Stimulated activated effector memory CD8-positive, alpha-beta T cell treated with anti-CD3 and anti-CD28 coated beads, Interleukin-12 subunit alpha, Interleukin-12 subunit beta, amount 100 ng/mL, for 72 hours (primary cell): ENCODE measurements around the gene ABI1.
"Not testable (repeated sequence)": the region's sequence is repeated elsewhere in the genome, so short reads cannot be mapped to it uniquely, and the experiment has no call there.

Source experiments
- ATAC-seq: fragments of 150-1000 bp; cut with Tn5 transposase; 2 replicates; pipeline ENCODE4 v1.10.0; 2021
- DNase-seq, 2 donors: peaks; one replicate each; pipeline ENCODE4 v3.0.0; 2021 to 2022; ENCODE audit warnings: low spot score in 2 of 2
- H3K27ac Mint-ChIP-seq: one replicate; pipeline ENCODE4 v1.8.0; 2022; ENCODE audit warnings: mild to moderate bottlenecking, mixed read lengths
- H3K36me3 Mint-ChIP-seq: one replicate; pipeline ENCODE4 v1.8.0; 2022; ENCODE audit warnings: mild to moderate bottlenecking, mixed read lengths
- H3K4me1 Mint-ChIP-seq: one replicate; pipeline ENCODE4 v1.8.0; 2022; ENCODE audit warnings: mixed read lengths
- H3K4me3 Mint-ChIP-seq: one replicate; pipeline ENCODE4 v1.8.0; 2022; ENCODE audit warnings: mild to moderate bottlenecking, mixed read lengths
- H3K9me3 Mint-ChIP-seq: one replicate; pipeline ENCODE4 v1.8.0; 2022; ENCODE audit warnings: mixed read lengths

Gene ABI1

DNA sequence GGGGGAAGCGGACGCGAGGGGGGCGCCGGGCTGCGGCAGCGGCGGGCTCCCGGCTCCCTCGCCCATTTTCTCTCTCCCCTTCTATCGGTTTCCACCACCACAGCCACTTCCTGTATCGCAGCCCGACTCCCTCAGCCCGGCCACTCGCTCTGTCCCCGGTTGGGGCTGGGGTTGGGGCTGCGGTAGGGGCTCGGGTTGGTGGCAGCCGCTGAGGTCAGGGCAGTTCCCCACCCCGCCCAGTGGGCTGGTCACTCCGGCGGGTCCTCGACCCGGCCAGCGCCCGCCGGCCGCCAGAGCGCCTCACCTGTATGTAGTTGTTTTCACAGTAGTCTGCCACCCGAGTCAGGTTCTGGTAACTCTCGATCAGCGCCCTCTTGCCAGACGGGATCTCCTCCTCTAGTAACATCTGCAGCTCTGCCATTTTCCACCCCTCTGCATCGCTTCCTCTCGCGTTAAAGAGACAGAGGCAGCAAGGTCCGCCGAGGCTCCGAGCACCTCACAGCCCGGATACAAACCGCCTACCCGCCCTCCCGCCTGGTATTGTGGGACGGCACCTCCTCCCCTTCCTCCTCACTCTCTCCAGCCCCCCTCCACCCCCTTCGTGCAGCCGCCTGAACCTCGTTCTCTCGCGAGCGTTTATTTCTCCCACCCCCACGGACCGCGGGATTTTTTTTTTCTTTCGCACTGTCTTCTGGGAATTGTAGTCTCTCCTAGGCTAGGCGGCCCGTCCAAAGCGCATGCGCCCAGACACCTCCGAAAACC is at the start of gene ABI1:
TSS of gene ABI1 (minus strand) at position 516 of the 762 bp plus-strand sequence. CDS start at position 421, 95 bp downstream.
- Mint-ChIP-seq H3K27ac (peak within 1 kb of the TSS; percentile 96), H3K9me3 (no peaks in the 10 kb centered on the region), H3K36me3 (peaks cover 36% of the 10 kb centered on the region), H3K4me3 (peak within 1 kb of the TSS; percentile 85), H3K4me1 (peaks cover 23% of the 10 kb centered on the region)
- DNase-seq (peak; percentile 93 to 97), ATAC-seq (peak; percentile 93)

DNA sequence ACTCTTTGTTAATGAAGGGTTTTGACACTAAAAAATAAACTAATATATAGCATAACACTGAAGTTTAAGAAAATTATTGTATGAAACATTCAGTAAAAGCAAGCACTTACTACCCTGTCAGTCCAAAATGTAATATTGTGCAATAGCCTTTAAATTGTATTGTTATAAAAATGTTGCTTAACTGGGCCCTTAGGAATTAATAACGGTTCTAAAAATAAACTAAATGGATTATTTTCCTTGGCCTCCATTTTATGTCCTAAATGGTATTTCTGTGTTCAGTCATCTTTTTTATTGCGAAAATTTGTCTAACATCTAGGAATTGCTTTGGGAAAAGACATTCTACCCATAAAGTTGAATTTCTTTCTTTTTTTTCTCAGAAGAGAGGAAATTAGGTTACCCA is 49.0 kb upstream of the ABI1 start:
- no peak for ATAC-seq
- Mint-ChIP-seq H3K36me3 (no peaks in the 10 kb centered on the region), H3K27ac (no peak overlapping the region), H3K4me3 (no peak overlapping the region), H3K9me3 (no peaks in the 10 kb centered on the region), H3K4me1 (no peaks in the 10 kb centered on the region)
- no peak for DNase-seq

DNA sequence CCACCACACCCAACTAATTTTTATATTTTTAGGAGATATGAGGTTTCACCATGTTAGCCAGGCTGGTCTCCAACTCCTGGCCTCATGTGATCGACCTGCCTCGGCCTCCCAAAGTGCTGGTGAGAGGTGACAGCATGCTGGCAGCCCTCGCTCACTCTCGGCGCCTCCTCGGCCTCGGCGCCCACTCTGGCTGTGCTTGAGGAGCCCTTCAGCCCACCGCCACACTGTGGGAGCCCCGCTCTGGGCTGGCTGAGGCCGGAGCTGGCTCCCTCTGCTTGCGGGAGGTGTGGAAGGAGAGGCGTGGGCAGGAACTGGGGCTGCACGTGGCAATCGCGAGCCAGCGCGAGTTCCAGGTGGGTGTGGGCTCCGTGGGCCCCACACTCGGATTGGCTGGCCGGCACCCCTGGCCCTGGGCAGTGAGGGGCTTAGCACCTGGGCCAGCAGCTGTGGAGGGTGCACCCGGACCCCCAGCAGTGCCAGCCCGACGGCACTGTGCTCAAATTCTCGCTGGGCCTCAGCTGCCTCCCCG is 44.6 kb upstream of the ABI1 start:
- H3K4me1 Mint-ChIP-seq, ATAC-seq, H3K36me3 Mint-ChIP-seq, H3K27ac Mint-ChIP-seq, H3K4me3 Mint-ChIP-seq, H3K9me3 Mint-ChIP-seq, DNase-seq: not testable (repeated sequence)

DNA sequence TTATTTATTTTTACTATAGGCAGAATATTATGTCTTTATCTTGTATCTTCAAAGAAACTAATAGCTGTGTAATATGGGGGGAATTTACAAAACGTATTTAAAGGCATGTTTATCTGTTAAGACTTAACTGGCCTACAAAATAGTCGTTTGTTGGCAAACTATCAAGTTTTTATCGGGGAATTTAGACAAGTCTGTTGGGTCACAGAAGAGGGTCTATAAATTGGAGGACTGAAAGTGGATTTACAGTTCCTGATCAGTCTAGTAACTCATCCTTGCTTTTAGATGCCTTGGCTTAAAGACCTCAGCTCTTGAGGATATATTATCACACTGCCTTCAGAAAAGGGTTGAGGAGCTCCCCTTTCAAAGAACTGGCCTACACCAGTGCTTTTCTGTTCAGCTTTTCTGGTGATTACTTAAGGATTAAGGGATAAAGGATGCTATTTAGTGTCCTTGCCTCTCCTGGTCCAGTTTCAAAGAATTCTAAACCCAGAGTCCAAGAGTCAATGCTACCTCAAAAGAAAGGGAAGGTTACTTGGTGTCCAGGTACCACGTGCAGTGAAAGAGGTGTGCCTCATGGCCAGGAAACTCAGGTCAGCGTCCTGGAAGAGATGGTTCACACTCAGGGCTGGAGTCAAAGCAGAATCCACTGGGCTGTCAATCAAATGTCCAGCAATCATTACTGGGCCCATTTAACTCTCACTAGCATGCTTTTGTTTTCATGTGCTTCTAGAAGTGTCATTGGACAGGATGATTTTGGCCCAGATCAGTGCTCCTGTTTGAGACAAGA is 42.9 kb upstream of the ABI1 start:
- no peaks in the 10 kb centered on the region for H3K9me3 Mint-ChIP-seq
- H3K4me1 Mint-ChIP-seq: no peaks in the 10 kb centered on the region
- H3K27ac Mint-ChIP-seq: no peak overlapping the region
- H3K36me3 Mint-ChIP-seq: no peaks in the 10 kb centered on the region
- DNase-seq (no peak), ATAC-seq (no peak)
- H3K4me3 Mint-ChIP-seq: no peak overlapping the region

DNA sequence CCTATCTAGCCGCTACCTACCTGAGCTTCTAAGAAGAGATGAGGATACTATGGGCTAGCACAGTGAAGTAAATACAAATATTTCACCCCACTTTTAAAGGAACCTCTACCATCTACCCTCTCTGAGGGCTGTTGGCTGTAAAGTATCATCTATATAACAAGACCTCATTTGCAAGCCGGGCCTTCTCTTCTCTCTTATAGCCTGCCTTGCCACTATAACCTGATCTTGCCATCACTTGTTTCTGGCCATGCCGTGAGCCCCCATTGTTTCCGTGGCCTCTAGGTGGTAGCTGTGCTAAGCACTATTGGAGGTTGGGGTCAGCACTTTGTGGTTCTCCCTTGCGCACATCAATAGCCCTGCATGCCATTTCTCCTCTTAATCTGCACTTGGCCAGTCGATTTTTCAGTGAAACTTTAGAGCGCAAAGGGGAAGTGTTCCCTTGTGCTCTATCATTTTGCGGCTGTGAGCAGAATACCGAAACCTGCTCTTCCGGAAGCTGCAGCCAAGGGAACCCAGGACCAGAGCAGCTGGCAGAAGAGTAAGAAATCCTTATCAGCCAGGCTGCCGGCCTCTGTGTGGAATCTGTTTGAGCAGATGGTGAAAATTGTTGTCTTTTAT is 31.7 kb upstream of the ABI1 start:
- H3K27ac Mint-ChIP-seq, H3K4me3 Mint-ChIP-seq, ATAC-seq, H3K36me3 Mint-ChIP-seq, H3K9me3 Mint-ChIP-seq, DNase-seq, H3K4me1 Mint-ChIP-seq: not testable (repeated sequence)

DNA sequence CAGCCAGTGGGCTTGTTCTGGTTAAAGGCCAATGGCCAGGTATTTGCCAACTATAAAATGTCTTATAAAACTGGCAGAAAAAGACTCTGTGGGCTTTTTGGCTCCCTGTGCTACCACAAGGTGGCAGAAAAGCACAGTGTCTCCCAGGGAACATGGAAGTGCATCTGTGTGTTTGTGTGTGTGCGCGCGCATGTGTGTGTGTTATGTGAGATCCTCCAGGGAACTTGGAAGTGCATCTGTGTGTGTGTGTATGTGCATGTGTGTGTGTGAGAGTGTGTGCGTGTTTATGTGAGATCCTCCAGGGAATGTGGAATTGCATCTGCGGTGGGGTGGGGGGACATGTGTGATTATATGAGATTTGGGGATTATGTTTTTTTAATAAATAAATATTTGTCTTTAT is 30.2 kb upstream of the ABI1 start:
- peak in 1 of 2 donors; percentile 64 for DNase-seq
- H3K36me3 Mint-ChIP-seq: no peaks in the 10 kb centered on the region
- H3K4me1 Mint-ChIP-seq: no peaks in the 10 kb centered on the region
- no peak overlapping the region for H3K4me3 Mint-ChIP-seq
- peak; percentile 57 for ATAC-seq
- H3K27ac Mint-ChIP-seq: no peak overlapping the region
- no peaks in the 10 kb centered on the region for H3K9me3 Mint-ChIP-seq

DNA sequence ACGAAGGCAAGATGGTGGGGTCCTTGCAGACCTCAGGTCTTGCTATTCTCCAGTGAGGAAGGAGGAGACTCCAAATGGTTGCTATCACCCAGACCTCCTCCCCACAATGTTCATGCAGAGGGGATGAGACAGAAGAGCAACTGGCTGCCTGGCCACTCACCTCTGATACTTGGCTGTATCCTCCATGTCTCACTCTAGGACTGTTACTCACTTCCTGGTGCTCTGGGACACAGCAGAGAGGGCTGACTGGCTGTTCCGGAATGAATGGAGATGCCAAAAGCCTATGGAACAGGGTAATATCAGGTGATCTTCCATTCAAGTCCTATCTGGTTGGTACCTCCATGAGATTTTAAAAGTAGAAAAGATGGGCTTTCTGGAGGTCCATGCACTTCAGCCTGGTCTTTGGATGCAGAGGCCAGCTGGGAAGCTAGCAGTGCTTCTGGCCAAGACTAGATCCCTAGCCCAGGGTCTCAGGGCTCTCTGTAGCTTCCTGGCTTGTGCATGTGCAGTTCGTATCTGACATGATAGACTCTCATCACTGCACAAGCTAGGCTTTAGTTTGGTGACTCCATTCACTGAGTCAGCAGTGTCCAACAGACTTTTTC is 27.0 kb upstream of the ABI1 start:
- no peak overlapping the region for H3K27ac Mint-ChIP-seq
- DNase-seq (no peak), ATAC-seq (no peak)
- H3K36me3 Mint-ChIP-seq: no peaks in the 10 kb centered on the region
- no peaks in the 10 kb centered on the region for H3K9me3 Mint-ChIP-seq
- no peaks in the 10 kb centered on the region for H3K4me1 Mint-ChIP-seq
- no peak overlapping the region for H3K4me3 Mint-ChIP-seq

DNA sequence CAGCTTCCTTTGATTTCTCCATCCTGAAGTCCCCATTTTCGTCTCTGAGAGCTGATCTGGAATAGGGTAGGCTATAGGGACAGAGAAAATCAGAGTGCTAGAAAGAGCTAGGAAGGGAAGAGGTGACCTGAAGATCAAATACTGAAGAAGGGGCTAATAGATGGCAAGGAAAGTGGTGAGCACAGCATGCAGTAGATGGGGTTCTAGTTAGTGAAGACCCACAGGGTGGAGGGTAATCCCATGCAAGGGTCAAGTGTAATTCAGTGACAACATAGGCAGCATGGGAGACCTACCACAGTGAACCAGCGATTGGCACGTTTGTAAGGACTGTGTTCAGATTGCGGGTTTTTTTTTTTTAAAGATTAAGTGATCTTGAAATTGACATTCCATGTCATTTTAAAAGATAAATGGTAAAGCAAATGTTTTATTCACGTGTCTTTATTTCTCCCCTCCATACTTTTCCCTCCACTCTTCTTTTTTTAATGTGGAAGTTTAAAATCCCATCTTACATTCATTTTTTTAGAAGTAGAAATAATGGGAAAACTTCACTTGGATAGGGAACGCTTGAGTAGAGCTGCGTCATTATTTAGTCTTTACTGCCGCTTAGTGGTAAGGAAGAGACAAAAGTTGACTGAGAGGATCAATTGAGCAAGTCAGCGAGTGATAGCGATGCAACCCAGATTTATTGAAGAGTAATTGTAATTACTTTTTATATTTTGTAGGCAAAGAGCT is 21.0 kb upstream of the ABI1 start:
- Mint-ChIP-seq H3K4me3 (no peak overlapping the region), H3K9me3 (no peaks in the 10 kb centered on the region), H3K4me1 (no peaks in the 10 kb centered on the region), H3K27ac (no peak overlapping the region), H3K36me3 (no peaks in the 10 kb centered on the region)
- DNase-seq: no peak
- peak; percentile 70 for ATAC-seq

DNA sequence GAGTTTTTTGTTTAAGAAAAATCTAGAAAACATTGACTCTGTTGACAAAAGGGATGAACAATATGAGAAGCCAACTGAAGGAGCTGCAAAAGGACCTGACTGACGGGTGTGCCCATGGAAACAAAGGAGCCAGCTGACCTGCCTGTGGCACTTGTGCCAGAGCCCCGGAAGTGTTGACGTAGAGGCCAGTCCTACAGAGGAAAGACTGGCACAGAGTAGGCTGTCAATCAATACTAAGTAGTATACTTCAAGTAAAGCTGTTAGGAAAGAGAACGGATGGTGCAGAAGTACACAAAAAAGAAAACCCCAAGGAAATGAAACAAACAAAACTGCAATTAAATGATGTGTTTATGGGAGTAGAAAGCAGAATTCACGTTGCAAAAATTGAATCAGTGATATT is 19.0 kb upstream of the ABI1 start:
- Mint-ChIP-seq H3K27ac (no peak overlapping the region), H3K9me3 (no peaks in the 10 kb centered on the region), H3K4me3 (no peak overlapping the region), H3K36me3 (no peaks in the 10 kb centered on the region), H3K4me1 (no peaks in the 10 kb centered on the region)
- no peak for ATAC-seq
- DNase-seq: no peak

DNA sequence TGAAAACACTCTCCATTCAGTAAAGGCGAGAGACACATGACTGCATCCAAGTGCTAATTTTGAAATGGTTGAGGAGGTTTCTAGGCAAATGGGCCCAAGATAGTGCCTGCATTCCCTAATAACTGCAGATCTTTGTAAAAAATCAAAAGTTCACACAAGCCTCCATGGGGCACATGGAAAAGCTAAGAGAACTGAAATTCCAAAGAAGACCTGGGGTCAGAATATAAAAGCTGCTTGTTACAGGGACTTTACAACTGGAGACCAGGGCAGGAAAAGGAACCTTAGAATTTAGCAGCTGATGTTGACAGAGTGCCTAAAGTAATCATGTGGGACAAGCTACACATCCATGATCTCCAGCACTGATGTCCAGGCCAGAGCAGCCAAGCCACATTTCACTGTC is 10.0 kb upstream of the ABI1 start:
- Mint-ChIP-seq H3K4me3 (no peak overlapping the region), H3K4me1 (peaks cover 10% of the 10 kb centered on the region), H3K27ac (no peak overlapping the region), H3K36me3 (no peaks in the 10 kb centered on the region), H3K9me3 (no peaks in the 10 kb centered on the region)
- ATAC-seq: no peak
- DNase-seq: no peak

DNA sequence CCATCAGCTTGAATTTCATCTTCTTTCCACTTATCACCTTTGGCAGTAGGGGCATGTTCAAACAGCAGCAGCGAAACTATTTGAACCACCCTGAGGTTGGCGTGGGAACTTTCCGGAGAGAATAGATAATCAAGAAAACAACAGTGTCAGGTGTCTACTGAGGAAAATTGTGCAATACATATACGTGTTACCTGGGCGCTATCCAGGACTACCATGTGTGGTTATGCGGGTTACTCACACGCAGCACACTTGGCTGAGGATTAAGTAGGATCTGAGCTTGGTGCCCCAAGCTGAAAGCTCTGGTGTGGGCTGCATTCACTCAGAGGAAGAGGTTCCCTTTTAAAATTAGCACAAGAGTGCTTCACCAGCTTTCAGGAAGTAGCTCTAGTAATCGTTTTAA is 8.8 kb upstream of the ABI1 start:
- ATAC-seq (peak; percentile 47), DNase-seq (no peak)
- no peaks in the 10 kb centered on the region for H3K36me3 Mint-ChIP-seq
- no peaks in the 10 kb centered on the region for H3K9me3 Mint-ChIP-seq
- H3K4me1 Mint-ChIP-seq: peaks cover 10% of the 10 kb centered on the region
- peak overlapping the region; percentile 63 for H3K27ac Mint-ChIP-seq
- peak overlapping the region; percentile 36 for H3K4me3 Mint-ChIP-seq

DNA sequence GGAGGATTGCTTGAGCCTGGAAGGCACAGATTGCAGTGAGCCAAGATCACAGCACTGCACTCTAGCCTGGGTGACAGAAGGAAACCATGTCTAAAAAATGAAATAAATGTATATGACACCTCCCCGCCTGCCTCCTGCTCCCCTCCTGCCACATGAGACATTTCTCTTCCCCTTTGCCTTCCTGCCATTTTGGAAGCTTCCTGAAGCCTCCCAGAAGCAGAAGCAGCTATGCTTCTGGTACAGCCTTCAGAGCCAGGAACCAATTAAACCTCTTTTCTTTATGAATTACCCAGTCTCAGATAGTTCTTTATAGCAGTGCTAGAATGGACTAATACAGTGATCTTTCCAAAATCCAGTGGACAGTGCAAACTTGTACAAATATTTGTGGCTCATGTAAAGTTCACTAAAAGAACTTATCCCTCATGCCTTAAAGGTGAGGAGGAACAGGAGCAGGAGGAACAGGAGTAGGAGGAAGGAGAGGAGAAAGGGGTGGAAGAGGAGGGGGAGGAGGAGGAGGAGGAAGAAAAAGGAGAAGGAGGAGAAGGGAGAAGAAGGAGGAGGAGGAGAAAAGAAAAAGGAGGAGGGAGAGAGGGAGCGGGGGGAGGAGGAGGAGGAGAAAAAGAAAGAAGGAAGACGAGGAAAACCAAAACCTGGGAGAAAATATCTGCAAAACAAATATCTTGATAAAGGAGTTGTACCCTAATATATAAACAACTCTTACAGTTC is 2.8 kb upstream of the ABI1 start:
- Mint-ChIP-seq H3K36me3 (peaks cover 21% of the 10 kb centered on the region), H3K9me3 (no peaks in the 10 kb centered on the region), H3K27ac (no peak overlapping the region), H3K4me1 (peaks cover 7% of the 10 kb centered on the region), H3K4me3 (no peak overlapping the region)
- no peak for DNase-seq
- no peak for ATAC-seq

DNA sequence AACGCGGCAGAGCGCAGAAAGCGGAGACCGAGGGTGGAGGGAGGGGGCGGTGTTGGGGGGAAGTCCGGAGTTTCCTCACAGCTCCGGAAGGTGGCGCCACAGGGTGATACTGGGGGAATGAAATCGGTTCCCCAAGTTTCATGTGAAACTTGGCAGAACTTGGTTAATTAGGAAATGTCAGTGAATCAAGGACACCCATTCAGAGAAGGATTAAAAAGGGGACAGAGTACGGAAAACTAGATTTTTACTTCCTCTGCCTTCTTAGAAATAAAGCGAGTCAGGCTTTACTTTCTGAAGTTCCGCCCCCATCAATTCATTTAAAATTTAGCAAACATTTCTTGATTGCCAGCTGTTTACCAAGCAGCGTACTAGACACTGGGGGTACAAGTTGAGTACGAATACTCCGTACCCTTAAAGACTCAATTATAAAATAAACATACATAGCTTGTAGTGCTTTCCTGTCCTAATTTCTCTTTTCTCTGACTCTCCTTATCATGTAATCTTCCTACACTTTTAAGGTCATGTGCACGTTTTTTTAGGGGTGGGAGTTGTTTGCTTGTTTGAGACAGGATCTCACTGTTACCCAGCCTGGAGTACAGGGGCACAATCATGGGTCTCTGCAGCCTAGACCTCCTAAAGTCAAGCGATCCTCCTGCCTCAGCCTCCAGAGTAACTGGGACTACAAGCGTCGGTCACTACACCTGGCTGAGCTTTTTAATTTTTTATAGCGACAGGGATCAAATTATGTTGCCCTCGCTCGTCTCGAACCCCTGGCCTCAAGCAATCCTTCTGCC is 644 bp upstream of the ABI1 start:
- ATAC-seq: no peak
- Mint-ChIP-seq H3K4me3 (peak overlapping the region; percentile 85), H3K27ac (peak overlapping the region; percentile 96), H3K4me1 (peaks cover 22% of the 10 kb centered on the region), H3K36me3 (peaks cover 36% of the 10 kb centered on the region), H3K9me3 (no peaks in the 10 kb centered on the region)
- no peak for DNase-seq

DNA sequence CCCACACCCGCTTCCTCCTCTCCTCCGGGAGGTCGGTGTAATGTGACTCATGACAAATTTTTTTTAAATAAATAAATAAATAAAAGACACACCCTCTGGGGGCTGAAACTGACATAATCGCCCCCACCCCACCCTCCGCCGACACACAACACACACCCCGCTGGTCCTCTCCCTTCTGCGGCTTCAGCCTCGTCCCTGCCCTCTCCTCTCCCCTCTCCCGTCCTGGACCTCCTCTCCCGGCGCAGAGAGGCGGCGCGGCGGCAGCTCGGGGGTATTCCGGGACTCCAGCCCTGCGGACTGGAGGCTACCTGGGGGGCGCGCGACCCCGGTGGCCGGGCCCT is 686 bp downstream of the ABI1 start:
- Mint-ChIP-seq H3K36me3 (peaks cover 36% of the 10 kb centered on the region), H3K4me1 (peaks cover 28% of the 10 kb centered on the region), H3K9me3 (no peaks in the 10 kb centered on the region), H3K4me3 (peak overlapping the region; percentile 85), H3K27ac (peak overlapping the region; percentile 96)
- DNase-seq: no peak
- peak; percentile 38 for ATAC-seq
